Measurements from ENCODE around the gene STAG3.
"Not testable (repeated sequence)": the region's sequence is repeated elsewhere in the genome, so short reads cannot be mapped to it uniquely, and the experiment has no call there.

- TF ChIP-seq CTCF (IDR thresholded peaks at IDR 0.05; ENCODE audit: insufficient read depth, low read depth, low read length); EZH2 (IDR thresholded peaks at IDR 0.05; ENCODE audit: insufficient read depth, low read length): not testable (repeated sequence)
These were observed 47.2 kb downstream of the STAG3 start for GRCh38 chr7:100224891-100225290.

Measured in astrocyte (in vitro differentiated cells and primary cell).